Amniotic stem cell (primary cell): ENCODE results near the gene ZFC3H1.

Experiments
- DNase-seq: peaks from one replicate; lab custom pipeline; 2025; lab: John Stamatoyannopoulos, UW

ZFC3H1 gene

GRCh38 chr12:71627438-71628002 is 36.1 kb downstream of the ZFC3H1 start:
- no peak for DNase-seq

- no peak for DNase-seq
Measured at GRCh38 chr12:71626768-71627167, 36.9 kb downstream of the ZFC3H1 start.

- no peak for DNase-seq
Measured at GRCh38 chr12:71626098-71626497, 37.5 kb downstream of the ZFC3H1 start.

- DNase-seq = no peak
Measured at GRCh38 chr12:71625476-71625875, 38.2 kb downstream of the ZFC3H1 start.

DNA sequence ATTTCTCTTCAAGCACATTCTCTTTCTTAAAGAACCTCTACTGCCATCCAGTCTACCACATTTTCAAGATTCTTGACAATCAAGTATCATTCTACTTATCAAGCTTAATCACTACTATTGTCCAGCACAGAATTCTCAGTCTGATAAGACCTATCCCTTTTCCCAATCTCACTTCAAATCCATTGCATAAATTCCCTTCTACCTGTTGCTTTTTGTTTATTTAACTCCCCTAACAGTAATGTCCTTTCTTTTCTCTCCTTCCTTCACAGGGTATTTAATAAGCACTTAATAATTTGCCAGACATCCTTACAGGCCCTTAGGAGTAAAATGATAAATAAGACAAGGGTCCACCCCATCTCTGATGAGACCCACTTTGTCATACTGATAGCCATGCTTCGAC is 41.7 kb downstream of the ZFC3H1 start:
- DNase-seq = no peak

DNA sequence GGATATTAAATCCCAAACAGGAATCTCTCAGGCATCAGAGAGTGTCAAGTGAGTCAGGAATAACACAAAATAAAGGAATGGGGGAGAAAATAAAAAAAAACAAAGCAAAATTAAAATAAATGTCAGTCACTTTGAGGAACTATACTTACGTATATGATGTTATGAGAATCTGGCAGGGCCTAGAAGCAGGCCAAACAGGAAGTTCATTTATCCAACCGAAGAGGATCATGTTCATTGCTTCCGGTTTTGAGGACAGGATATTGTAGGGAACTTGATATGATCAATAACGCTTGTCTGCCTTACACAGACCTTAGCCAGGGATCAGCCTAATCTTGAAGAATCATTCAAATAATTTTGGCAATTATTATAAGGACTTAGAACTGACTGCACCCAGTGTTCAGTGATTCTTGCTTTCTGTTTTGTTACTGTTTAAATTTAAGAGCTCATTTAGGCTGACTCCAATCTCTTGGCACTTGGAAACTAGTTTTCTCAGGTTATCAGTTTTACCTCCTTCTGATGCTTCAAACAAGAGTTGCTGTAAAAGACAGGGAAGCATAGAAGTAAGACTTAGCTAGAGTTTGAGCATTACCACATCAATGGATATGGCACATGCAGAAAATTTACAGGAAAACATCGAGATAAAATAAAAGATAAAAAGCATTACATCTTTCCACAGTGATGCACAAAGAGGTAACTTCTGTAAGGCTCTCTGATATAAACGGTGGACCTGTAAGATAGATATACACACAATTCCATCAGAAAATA is 53.4 kb downstream of the ZFC3H1 start:
- no peak for DNase-seq

DNA sequence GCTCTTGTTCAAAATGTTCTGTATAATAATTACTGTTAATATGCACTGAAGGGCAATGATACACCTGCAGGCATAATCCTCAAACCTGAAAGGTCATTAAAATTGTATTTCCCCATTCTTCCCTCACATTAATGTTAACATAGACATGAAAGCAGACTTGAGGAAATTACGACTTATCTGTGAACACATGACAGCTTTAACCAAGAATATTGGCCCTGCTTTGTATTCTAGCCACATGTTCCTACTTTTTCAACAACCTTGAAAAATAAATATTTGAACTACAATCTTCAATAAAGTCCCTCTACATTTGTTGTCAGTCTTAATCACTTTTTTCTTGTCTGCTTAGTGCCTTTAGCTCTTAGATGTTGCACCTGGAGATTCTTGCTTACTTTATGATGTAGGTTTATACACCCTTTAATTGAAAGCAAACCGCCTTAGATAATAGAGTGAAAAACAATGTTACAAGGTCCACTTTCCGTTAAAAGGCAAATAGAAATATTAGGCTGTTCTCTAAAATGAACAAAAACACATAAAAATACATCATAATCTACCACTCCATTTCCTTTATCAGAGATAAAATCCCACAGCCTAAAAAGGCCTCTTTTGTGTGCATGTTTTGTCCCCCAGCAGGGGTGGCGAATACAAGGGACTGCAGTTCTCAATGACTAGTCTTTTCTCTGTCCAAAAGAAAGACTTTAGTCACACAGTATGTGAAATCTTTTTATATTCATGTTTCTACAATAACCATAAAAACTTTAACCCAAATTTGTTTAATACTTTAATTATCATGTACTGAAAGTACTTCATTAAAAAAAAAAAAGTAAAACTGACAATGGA is 55.9 kb downstream of the ZFC3H1 start:
- no peak for DNase-seq

- DNase-seq = no peak
Measured at GRCh38 chr12:71605039-71605438, 58.6 kb downstream of the ZFC3H1 start.

- DNase-seq = no peak
Measured at GRCh38 chr12:71602761-71603577, 60.7 kb downstream of the ZFC3H1 start.

DNA sequence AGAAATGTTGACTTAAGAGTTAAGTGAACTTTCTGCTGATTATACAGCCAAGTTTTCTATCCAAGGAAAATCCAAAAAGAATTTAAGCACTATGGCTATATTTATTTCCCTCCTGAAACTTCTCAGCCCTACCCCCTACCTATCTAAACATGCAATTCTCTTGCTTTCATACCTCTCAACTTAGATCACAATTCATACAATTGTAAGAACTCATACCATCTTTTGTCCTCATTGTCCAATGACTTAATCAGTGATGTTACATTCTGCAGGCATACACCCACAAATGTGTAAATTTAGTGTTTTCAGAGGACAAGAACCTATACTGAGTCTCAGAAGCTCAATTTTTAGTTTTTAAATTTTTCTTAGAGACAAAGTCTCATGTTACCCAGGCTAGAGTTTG is 62.1 kb downstream of the ZFC3H1 start:
- no peak for DNase-seq

DNA sequence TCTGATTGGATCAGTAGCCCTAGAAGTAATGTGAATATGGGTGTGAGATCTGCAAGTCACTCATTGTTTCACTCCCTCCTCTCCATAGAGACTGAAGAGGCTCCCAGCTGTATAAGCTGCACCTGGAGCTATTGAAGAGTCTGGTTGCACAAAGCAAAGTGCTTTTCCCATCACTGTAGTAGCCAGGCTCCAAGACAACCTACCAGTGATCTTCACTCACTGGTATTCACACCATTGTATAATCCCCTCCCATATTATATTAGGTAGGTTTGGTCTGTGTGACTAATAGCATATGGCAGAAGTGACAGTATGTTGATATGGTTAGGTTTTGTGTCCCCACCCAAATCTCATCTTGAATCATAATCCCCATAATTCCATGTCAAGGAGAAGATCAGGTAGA is 64.4 kb downstream of the ZFC3H1 start:
- DNase-seq = no peak

- no peak for DNase-seq
Measured at GRCh38 chr12:71594214-71594948, 69.3 kb downstream of the ZFC3H1 start.

DNA sequence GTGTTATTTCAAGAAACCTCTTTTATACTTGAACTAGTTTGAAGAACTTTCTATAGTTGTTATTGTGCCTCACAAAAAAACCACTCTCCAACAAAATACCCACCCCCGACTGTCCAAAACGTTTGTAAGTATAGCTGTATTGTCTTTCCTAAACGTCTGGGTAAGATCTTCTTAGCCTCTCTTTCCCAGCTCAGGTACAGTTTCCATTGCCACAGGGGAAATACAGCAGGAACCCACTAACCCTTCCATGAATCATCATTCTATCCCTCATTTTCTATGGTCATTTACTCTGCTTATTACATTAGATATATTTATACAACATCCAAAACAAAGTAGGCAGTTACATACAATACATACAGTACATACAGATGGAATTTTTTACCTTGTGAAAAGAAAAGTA is 70.8 kb downstream of the ZFC3H1 start:
- no peak for DNase-seq

- DNase-seq = no peak
Measured at GRCh38 chr12:71591601-71592000, 72.0 kb downstream of the ZFC3H1 start.

DNA sequence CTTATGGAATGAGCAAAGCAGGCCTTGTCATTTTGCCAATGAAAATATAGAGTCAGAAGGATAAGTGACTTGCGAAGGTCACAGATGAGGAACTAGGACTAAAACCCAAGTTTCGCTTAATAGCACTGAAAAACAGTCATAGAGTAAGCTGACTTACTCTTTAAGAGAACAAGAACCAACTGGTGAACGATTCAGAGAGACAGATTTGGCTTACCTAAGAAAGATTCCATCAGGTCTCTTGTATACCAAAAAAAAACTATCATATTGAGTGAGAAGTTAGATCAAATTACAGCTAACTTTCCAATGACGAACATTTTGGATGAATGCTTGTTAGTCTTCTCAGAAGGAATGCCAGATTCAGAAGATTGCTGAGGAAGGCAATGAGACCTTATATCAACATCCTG is 74.2 kb downstream of the ZFC3H1 start:
- no peak for DNase-seq

GRCh38 chr12:71587012-71587411 is 76.6 kb downstream of the ZFC3H1 start:
- no peak for DNase-seq

DNA sequence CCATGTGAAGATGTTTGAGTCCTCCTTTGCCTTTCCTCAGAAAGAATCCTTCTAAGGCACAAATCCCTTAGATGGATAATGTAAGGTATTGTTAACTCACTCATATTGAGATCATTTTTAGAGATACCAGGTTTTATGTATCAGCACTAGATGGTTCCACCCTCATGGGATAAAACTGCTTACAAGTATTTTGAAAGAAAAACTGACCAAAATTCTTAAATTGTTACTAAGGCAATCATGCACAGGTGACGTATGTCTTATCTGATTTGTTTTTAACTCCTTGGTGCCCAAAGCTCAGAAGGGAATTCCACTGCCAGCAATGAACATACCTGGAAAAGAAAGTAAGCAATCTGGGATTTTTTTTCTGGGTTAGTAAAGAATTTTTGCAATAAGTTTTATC is 78.4 kb downstream of the ZFC3H1 start:
- DNase-seq = no peak

GRCh38 chr12:71584356-71584755 is 79.3 kb downstream of the ZFC3H1 start:
- no peak for DNase-seq

DNA sequence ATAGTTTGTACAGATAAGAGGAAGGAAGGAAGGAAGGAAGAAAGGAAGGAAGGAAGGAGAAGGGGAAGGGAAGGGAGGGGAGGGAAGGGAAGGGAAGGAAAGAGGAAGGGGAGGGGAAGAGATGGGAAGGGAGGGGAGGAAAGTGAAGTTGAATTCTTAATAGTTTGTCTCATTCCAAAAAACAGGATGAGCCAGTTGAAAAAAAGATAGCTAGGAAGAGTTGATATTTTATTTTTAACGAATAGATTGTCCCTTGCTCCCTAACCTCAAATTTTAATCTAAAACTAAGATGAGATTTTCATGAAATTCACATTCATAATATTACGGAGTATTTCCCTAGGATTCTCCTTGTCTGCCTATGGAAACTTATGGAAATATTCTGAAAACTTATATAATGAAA is 80.7 kb downstream of the ZFC3H1 start:
- no peak for DNase-seq

DNA sequence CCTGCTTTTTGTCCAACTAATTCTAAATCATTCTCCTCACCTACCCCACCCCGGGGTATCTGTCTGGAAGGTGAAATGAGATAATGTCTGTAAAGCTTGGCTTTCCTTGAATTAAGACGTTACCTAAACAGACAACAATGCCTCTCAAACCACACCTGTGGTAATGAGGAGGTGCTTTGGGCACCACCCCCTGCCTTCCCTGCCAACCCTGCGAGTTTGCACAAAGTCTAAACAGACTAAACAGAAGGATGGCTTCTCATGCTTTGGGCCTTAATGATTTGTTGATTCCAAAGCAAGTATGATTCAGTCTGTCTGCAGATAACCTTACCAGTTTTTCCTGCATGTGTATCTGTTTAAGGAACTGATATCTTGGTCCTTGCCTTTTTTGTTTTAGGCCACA is 82.4 kb downstream of the ZFC3H1 start:
- DNase-seq = no peak

DNA sequence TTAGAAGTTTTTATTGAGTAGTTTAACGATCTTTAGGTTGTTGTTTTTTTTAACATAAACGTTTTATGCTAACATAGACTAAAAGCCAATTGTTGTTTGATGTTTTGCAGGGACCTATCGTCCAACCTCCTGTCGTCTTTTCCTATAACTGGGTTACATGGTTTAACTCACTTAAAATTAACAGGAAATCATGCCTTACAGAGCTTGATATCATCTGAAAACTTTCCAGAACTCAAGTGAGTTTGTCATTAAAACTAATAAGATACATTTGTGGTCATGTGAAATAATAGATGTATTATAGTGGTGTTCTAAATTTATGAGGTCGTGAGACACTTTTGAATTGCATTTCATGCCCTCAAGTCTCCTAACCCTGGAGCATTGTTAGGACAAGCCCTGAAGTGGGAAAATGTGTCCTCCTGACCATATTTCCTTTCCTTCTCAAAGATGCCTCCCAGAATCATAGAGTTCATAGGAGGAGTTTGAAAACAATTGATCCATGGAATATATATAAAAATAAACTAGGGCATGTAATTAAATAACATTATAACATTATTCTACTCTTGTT is 84.9 kb downstream of the ZFC3H1 start:
- no peak for DNase-seq
